ENCODE data around the gene ZDHHC14.

Gene ZDHHC14

DNA sequence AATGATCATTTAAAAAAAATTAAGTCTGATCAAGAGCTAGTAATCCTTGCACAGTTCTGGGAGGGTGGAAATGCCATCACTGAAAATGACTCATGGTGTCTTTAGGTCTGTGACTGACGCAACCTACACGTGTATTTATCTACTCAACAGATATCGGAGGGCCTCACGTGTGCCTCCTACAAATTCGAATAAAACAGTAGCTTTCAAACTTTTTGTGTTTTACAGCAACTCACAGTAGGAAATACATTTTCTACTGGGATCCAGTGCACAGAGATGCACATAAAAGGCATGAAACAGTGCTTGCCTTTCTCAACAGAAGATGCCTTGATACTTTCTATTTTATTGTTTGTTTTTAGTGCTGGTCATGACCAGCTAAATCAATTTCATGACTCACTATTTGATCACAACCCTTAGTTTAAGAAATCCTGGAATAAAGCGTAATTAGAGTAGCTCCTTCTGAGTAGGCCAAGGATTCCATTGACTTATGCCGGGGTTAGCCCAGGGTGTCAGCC is 232.1 kb downstream of the ZDHHC14 start:
- no peak for DNase-seq (ENCODE audit: low read depth in 2 of 3, low spot score in 1 of 3)

DNA sequence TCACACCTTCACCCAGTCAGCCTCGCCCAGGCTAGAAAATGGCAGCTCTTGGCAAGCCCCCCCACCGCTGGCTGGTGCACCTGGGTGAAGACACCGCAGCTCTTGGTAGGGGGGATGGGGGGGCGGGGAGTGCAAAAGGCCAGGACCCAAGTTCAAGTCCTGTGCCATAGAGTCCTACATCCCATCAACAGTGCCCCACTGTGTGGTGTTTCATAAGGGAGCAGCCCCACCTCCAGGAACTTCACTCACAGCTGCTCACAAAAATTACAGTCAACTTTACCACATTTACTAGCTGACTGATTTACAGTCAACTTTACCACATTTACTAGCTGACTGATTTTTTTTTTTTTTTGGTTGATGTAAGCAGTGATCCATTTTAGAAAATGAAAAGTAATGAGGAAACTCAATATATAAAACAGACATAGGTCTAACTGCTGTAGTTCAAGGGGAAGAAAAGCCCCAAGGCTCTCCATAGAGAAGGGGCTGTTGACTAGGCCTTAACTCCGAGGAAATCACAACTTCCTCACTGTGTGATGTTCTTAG is 233.1 kb downstream of the ZDHHC14 start:
- DNase-seq (ENCODE audit: low read depth in 2 of 3, low spot score in 1 of 3): no peak

DNA sequence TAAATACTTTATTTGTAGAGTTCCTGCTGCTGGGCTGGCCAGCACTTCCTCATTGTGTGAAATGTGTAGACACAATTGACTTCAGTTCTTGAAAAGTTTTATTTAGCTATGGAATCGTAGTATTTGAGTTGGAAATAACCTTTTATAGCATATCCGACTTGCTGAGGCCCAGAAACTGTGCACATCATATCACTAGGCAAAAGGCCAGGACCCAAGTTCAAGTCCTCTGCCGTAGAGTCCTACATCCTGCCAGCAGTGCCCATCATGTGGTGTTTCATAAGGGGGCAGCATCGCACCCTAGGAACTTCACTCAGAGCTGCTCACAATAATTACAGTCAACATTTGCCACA is 234.4 kb downstream of the ZDHHC14 start:
- DNase-seq (ENCODE audit: low read depth in 2 of 3, low spot score in 1 of 3): no peak

DNA sequence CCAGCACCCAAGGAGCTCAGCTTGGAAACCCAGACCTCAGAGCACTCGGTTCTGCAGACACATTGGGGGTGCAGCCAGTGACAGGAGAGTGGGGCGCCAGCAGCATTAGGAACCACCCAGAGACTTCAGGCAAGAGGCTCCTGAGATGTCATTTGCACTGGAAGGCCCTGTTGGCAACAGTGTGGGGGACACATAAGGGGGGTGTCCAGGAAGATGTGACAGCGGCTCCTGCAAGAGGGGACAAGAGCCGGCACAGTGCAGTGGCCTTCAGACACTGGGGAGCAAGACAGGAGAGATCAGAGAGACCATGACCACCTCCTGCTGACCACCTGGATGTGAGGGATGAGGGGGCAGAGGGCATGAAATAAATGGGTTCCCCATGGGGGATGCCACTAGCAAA is 235.0 kb downstream of the ZDHHC14 start:
- DNase-seq (ENCODE audit: low read depth in 2 of 3, low spot score in 1 of 3): no peak

DNA sequence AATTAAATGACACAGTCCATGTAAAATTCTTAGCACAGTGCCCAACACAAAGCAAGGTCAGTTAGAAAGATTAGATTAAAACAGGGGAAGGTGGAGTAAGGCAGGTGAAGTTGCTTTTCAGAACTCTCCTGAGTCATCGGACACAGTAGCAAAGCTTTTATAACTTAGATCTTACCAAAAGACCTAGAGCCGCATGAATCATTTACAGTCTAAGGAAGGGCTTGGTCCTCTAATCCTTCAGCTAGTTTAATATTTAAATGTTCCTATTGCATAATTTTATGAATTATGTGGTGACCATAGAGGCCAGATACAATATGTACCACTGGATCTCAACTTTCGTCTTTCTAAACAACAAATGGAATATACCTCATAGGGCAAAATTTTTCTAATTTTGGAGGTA is 240.0 kb downstream of the ZDHHC14 start:
- no peak for DNase-seq (ENCODE audit: low read depth in 2 of 3, low spot score in 1 of 3)

DNA sequence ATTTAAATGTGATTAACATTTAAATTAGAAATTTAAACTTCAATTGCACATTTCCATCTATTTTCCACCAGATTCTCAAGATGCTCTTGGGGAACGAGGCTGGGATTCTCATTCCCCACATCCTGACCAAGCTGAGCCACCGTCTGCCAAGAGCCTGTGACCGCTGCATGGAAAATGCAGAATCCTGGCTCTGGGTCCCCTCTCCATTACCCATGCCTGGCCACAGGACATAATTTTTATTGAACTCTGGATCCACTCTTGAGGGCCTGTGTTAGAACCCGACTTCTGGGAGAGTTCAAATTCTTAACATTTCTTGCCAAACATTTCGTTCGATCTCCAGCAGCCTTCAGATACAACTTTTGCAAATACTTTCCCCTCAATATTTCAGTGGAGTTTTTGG is 240.4 kb downstream of the ZDHHC14 start:
- DNase-seq (ENCODE audit: low read depth in 2 of 3, low spot score in 1 of 3): no peak

DNA sequence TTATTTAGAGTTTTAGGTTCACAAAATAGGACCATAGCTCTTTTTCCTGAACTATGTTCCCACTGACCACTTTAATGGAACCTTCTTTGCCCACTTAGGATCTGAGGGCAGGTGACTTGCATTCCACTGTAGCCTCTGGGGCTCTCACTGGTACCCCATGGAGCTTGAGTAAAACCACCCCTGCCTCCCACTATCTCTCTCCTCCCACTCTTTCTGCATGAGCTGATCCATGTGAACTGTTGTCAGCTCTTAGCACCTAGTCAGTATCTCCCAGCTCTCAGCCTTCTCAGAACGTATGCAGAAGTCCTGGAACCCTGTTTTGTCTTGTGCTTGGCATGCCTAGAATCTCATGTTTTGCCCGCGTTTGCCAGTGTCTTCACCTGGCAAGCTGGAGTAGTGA is 241.4 kb downstream of the ZDHHC14 start:
- DNase-seq (ENCODE audit: low read depth in 2 of 3, low spot score in 1 of 3): no peak

DNA sequence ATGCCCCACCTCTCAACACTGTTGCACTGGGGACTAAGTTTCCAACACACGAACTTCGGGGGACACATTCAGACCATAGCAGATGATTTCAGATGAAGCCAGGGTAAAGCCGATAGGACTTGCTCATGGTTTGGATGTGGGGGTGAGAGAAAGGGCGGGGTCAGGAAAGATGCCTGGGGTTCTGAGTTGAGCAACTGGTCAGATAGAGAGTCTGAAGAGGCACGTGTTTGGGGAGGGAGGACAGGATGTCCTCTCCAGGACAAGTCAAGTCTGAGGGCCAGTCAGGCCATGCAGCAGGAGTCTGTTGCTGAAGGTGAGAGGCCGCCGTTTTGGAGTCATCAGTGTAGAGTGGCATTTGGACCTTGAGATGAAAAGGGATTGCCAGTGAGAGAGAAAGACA is 244.1 kb downstream of the ZDHHC14 start:
- no peak for DNase-seq (ENCODE audit: low read depth in 2 of 3, low spot score in 1 of 3)

DNA sequence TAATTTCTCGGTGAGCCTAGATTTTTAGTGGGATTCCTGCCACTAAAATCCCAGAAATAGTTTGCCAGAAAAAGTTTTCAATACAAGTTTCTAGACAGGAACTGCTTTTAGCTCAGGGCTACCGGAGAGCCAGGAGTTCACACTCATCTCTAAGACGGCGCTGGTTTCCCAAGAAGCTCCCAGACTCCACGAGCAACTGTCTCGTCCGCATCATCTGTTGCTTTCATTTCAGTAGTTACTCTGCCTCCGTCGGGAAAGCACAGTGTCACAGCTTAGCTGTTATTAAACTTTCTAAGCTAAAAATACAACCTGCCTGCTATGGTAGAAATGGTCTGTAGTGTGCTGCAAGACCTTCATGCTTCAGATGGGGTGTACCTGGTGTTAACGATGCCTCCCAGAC is 244.8 kb downstream of the ZDHHC14 start:
- no peak for DNase-seq (ENCODE audit: low read depth in 2 of 3, low spot score in 1 of 3)

DNA sequence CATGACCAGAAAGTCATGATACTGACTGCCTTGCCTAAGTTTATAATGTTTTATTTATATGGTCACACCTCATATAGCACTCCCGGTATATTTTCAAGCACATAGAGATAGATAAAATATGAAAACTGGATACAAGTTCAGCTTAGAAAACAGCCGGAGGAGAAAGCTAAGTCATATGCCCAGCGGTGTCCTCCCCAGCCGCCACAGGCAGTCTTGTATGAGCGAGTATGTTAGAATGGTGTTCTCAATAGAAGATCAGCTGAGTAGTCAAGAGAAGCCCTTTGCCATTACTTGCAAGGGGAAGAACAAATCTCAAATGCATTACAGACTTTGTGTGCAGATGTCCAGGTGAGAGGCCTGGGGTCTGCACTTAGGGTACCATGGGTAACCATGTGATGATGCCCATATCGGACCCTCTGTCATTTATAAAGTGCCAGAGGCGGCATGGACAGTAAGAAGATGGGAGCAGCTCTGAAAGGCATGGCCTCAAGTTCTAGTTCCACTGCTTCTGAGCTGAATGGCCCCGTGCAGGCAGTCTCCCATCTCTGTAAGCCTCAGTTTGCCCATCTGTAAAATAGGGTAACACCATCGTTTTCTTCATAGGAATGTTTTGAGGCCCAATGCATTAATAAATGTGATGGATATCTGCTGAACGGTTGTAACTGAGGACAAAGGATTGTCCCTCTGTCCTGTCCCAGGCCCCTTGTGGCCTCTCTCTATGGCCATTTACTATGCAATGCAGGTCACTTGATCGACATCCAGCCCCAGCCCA is 246.4 kb downstream of the ZDHHC14 start:
- no peak for DNase-seq (ENCODE audit: low read depth in 2 of 3, low spot score in 1 of 3)

DNA sequence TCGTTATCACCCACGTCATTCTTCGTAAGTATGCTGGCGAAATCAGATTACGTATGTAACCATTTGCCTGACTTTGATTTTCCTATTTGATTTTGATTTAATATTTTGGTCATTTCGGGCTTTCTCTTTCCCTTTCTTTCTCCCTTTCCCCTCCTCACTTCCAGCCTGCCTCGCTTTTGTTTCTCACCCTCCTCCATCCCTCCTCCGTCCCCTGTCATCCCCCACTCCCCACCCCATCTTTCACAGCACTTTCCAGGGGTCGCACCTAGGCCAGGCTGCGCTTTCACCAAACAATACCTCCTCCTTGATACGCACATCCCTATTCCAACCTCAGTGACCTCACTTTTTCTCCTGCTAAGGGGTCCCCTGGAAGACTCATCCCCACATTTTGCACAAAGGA is 247.5 kb downstream of the ZDHHC14 start:
- DNase-seq (ENCODE audit: low read depth in 2 of 3, low spot score in 1 of 3): no peak

DNA sequence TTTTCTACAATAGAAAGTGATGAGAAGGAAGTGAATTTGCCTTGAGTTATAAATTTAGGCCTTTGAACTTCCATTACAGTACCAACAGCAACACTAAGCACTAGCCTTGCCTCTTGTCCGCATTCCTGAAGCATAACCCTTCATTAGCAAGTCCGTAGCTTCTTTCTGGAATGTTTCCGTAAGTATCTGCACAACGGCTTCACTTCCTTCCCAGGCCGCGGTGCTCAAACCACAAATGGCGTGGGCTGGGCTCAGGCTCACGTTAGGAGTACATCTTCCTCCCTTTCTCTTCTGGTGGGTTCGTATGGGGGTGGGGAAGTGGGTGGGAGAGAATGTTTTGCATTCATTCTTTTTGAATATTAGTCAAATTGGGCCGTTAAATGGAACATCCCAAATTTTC is 248.2 kb downstream of the ZDHHC14 start:
- no peak for DNase-seq (ENCODE audit: low read depth in 2 of 3, low spot score in 1 of 3)

DNA sequence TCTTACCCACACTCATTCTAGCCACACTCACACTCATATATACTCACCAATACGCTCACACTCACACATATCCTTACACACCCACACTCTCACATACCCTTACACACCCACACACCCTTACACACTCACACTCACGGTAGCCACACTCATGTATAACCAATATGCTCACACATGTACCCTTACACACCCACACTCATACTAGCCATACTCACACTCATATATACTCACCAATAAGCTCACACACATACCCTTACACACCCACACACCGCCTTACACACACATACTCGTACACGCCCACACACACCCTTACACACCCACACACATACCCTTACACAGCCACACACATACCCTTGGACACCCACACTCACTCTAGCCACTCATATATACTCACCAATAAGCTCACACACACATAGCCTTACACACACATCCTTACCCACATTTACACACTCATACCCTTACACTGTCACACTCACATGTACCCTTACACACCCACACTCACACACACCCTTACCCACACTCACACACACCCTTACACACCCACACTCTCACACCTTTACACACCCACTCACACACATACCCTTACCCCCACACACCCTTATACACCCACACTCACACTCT is 249.6 kb downstream of the ZDHHC14 start:
- DNase-seq (ENCODE audit: low read depth in 2 of 3, low spot score in 1 of 3): no peak

DNA sequence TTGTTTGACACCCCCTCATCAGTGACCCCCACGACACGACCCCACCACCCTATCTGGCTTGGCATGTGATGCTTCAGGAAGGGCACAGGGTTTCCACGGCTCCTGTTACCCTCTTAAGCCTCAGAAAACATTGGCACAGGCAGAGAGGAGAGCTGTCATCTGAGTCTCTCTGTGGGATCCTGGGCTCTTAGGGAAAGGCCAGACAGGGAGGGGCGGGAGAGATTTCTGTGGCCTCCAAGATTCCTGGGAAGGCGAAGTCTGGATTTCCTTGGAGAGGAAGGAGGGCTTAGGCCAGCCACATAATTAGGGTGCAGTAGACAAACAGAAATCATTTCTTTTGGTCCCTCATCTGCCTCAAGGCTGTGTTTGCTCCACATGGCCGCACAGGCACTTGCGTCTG is 250.4 kb downstream of the ZDHHC14 start:
- no peak for DNase-seq (ENCODE audit: low read depth in 2 of 3, low spot score in 1 of 3)

DNA sequence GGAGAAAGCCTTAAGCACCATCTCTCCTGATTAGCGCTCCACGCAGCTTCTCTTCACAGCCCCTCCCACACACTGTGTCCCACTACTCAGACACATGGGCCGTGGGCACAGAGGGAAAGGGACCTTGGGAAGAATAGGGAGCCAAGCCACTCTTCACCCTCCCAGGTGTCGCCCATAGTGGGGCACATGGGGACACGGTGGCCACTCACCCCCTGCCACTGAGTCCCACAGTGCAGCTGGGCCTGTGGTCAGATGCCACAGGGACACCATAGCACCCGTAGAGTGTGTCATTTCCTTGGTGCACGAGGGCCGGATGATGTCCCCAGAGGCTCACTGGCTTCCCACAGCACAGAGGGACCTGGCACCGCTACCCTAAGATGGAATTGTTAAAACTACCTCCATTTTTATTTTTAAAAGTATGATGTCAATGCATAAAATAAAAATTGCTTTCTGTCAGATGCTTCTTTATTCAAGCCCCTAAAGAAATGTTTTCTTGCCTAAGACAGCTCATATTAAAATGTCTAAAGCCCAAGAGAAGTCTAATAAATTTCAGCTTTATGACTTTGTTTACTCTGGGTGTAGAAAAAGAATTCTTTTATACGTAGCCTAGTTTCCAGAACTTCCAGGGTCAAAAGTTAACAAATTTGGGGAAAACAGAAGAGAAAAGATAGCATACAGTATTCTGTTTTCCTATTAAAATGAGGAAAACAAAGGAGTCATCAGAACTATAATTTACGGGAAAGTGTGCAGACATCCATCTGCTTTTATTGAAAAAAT is 251.0 kb downstream of the ZDHHC14 start:
- DNase-seq (ENCODE audit: low read depth in 2 of 3, low spot score in 1 of 3): no peak

DNA sequence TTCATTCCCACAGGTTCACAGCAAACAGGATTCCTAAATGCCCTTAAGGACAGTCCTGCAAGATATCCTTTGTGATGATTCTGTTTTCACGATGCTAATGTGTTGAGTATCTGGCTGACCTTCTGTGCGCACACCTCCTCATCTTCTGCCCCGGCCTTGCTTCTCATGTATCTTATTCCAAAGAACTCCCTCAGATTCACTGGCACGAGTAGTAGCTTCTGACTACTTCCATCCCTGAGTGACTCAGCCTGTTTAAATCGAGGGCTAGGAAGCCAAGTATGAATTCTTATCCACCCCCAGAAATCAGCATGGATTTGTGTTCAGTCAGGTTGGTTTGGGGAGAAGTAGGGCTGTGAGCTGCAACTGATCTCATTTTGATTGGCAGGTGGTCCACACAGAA is 251.8 kb downstream of the ZDHHC14 start:
- DNase-seq (ENCODE audit: low read depth in 2 of 3, low spot score in 1 of 3): no peak

DNA sequence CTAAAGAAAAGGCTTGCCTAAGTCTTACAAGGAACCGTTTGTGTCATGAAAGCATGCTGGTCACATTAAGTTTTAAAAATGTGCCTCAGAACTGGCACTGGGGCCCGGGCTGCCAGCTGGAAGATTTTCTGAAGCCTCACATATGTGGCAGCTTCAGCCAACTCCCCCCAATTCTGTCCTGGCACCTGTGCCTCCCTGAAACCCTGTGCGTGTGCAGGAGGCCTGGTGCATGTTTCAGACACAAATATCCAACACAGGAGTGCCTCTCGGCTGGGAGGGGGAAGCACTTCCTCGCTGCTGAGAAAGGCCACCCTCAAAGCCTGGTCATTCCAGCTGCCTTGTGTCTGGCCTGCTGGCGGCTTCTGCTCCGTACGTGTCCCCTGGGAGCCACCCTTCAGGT is 253.6 kb downstream of the ZDHHC14 start:
- DNase-seq (ENCODE audit: low read depth in 2 of 3, low spot score in 1 of 3): no peak

DNA sequence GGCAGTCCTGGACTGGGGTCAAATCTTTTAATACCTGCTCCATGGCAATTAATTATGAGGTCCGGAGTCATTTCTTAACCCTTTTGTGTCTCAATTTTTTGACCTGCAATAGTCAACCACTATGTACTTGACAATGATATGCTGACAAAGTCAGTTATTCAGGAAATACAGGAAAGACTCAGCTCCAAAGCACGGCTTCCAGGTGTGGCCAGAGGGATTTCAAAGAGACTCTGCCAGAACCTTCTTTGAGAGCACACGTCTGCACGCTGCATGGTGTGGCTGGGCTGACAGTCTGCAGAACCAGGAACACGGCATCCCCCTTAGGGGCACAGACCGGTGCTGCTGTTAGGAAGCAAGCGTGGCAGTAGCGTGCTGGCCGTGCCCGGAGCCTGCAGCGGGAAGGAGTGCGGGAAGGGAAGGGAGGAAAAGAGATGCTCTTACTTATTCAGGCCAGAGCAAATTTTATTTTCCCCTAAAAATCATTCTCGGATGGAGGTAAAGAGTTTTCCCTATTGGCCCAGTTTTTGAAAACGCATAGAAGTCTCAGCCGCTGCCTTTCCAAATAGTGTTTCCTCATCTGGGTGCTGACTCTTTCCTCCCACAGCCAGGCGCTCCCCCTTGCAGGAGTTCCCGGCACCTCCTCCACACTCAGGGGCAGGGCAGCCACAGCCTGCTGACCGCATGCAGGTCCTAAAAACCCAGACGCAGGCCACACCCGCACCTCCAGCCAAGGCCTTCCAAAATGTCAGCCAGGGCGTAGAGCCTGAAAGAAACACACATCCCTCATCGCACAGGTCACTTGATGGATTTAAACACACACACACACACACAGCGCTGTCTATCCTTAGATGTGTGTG is 254.6 kb downstream of the ZDHHC14 start:
- no peak for DNase-seq (ENCODE audit: low read depth in 2 of 3, low spot score in 1 of 3)

DNA sequence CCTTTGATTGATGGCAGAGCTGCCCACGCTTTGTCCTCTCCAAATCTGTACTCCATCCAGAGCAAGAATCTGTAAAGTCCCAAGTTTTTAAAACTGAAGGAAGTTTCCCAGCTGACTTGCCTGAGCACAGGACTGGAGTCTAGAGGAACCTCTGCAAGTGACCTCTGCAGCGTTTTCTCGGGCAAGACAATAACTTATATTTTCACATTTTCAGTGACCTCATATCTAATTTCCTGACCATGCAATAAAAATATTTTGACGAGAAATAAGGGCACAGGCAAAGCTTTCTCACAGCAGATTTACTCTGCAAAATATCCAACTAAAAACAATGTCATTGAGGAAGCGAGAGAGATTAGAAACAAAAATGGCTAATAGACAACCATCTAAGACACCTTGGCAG is 256.5 kb downstream of the ZDHHC14 start:
- DNase-seq (ENCODE audit: low read depth in 2 of 3, low spot score in 1 of 3): no peak

DNA sequence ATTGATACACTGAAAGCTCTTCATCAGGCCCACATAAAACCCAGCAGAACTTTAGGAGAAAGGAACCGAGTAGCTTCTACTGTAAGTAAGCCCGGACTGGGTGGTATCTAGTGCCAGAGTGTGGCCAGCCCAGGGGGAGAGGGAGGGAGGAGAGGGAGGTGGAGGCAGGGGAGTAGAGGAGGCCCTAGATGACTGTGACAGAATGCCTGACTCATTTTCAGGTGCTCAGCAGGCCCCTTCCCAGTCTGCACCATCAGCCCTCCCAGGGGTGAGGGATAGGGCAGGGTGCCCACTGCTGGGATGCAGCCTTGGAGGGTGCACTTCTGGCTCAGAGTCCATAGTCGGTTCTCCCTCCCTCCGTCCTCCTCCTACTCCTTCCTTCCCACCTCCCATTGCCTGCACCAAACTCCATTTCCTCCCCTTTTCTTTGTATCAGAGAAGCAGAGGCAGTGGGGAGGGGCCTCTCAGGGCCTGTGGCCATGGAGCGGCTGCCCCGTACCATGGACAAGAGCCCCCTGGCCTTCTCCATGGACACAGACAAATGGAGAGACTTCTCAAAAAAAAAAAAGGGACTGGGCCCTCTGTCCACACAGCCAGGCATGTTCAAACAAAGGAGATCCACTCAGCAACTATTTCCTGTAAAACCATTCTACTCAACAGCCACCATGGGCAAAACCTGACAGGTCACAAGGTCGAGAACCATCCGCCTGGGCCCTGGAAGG is 257.1 kb downstream of the ZDHHC14 start:
- DNase-seq (ENCODE audit: low read depth in 2 of 3, low spot score in 1 of 3): no peak
